ENCODE data around the gene FAF1.
"Not testable (repeated sequence)": the region's sequence is repeated elsewhere in the genome, so short reads cannot be mapped to it uniquely, and the experiment has no call there.

Gene FAF1

DNA sequence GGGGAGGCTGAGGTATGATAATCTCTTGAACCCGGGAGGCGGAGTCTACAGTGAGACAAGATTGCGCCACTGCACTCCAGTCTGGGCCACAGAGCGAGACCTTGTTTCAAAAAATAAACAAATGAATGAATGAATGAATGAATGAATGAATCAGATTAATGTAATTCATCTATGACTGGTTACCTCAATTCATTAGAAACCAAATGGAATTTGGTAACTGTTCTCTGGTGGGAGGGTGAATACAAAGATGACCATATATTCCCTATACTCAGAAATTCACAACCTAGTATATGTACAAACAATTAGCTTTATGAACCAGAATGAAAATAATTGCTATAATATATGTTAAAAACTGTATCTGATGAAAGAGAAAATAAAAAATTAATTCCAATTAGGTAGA lies 80.9 kb downstream of the FAF1 start:
- H3K4me3 ChIP-seq (ENCODE audit: low read depth, low read length) = no peak overlapping the region
- DNase-seq (ENCODE audit: low read depth) = no peak
- TF ChIP-seq, protein P1, sequence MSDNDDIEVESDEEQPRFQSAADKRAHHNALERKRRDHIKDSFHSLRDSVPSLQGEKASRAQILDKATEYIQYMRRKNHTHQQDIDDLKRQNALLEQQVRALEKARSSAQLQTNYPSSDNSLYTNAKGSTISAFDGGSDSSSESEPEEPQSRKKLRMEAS (IDR thresholded peaks at IDR 0.05; ENCODE audit: low read depth, low read length) = no peak
- no peak for TF ChIP-seq POLR2A (IDR thresholded peaks at IDR 0.05; ENCODE audit: extremely low read depth, insufficient read length)
- TF ChIP-seq, protein P2, sequence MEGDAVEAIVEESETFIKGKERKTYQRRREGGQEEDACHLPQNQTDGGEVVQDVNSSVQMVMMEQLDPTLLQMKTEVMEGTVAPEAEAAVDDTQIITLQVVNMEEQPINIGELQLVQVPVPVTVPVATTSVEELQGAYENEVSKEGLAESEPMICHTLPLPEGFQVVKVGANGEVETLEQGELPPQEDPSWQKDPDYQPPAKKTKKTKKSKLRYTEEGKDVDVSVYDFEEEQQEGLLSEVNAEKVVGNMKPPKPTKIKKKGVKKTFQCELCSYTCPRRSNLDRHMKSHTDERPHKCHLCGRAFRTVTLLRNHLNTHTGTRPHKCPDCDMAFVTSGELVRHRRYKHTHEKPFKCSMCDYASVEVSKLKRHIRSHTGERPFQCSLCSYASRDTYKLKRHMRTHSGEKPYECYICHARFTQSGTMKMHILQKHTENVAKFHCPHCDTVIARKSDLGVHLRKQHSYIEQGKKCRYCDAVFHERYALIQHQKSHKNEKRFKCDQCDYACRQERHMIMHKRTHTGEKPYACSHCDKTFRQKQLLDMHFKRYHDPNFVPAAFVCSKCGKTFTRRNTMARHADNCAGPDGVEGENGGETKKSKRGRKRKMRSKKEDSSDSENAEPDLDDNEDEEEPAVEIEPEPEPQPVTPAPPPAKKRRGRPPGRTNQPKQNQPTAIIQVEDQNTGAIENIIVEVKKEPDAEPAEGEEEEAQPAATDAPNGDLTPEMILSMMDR (IDR thresholded peaks at IDR 0.05; ENCODE audit: low read depth, low read length) = no peak
- TF ChIP-seq MYC (IDR thresholded peaks at IDR 0.05; ENCODE audit: low read depth, low read length) = no peak

- TF ChIP-seq POLR2A (IDR thresholded peaks at IDR 0.05; ENCODE audit: extremely low read depth, insufficient read length) = no peak
- TF ChIP-seq, protein P2 (IDR thresholded peaks at IDR 0.05; ENCODE audit: low read depth, low read length) = no peak
- TF ChIP-seq, protein P1 (IDR thresholded peaks at IDR 0.05; ENCODE audit: low read depth, low read length) = no peak
- no peak for DNase-seq (ENCODE audit: low read depth)
- no peak overlapping the region for H3K4me3 ChIP-seq (ENCODE audit: low read depth, low read length)
Measured at GRCh38 chr1:50878434-50878833, 81.6 kb downstream of the FAF1 start.

DNA sequence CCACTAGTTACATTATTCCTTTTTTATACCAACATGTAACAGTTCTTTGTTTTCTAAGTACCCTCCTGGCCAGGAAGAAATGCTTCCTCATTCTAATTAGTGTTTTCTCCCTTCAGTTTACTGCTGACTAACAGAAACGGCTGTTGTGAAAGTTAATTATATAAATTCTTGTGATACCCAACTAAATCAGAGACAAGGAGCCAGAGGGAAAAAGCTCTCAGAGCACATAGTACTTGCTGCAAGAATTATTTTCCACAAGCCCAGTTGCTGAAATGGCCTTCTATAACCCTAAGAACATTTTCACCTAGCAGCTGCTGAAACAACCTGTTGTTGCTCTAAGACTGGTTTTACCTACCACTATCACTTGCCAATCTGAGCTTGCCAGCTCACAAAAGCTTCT lies 82.4 kb downstream of the FAF1 start:
- no peak overlapping the region for H3K4me3 ChIP-seq (ENCODE audit: low read depth, low read length)
- peak; percentile 32 for DNase-seq (ENCODE audit: low read depth)
- no peak for TF ChIP-seq POLR2A (IDR thresholded peaks at IDR 0.05; ENCODE audit: extremely low read depth, insufficient read length)
- TF ChIP-seq, protein P1 (IDR thresholded peaks at IDR 0.05; ENCODE audit: low read depth, low read length) = no peak
- TF ChIP-seq MYC (IDR thresholded peaks at IDR 0.05; ENCODE audit: low read depth, low read length) = no peak
- TF ChIP-seq, protein P2 (IDR thresholded peaks at IDR 0.05; ENCODE audit: low read depth, low read length) = no peak

DNA sequence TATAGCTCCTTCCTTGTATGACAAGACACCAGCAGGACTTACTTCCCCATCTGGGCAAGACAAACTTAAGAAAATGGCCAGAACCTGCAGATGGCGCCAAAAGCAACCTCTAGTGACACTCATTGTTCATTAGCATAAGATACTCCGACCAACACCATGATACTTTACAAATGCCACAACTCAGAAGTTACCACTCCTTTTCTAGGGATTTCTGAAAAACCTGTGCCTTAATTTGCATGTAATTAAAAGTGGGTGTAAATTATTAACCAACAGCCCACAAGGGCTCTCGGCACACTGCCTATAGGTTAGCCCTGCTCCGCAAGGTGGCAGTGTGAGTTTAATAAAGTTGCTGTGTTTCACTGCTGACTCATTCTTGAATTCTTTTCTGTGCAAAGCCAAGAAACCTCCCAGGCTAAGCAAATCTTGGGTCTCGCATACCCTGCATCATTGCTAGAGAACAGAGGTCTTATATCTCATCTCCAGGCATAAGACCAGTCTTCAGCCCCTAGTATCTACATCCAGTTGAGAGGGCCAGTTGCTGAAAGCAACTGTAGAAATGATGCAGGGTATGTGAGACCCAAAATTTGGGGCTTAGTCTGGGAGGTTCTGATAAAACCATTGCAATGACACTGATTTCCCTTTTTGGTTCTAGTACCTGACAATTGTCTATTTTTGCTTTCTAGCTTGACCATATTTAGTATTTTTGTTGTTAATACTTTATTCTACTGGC lies 86.4 kb downstream of the FAF1 start:
- H3K4me3 ChIP-seq (ENCODE audit: low read depth, low read length) = peak overlapping the region; percentile 57
- peak; percentile 91 for DNase-seq (ENCODE audit: low read depth)
- TF ChIP-seq MYC (IDR thresholded peaks at IDR 0.05; ENCODE audit: low read depth, low read length) = no peak
- TF ChIP-seq, protein P2 (IDR thresholded peaks at IDR 0.05; ENCODE audit: low read depth, low read length) = peak; percentile 70

- H3K4me3 ChIP-seq (ENCODE audit: low read depth, low read length); DNase-seq (ENCODE audit: low read depth): not testable (repeated sequence)
Measured at GRCh38 chr1:50864845-50865244, 95.2 kb downstream of the FAF1 start.

DNA sequence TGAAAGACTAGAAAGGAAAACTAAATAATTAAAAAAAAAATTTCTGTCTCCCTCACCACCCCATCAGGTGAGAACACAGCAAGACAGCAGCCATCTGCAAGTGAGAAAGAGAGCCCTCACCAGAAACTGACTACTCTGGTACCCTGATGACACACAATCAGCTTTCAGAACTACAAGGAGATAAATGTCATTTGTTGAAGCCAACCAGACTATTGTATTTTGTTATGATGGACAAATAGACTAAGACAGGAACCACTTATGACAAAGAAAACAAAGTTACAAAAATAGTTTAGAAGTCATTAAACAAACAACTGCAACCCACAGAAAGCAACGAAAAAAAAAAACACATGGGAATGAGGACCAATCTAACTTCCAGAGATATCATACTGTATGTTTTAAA lies 98.3 kb downstream of the FAF1 start:
- no peak overlapping the region for H3K4me3 ChIP-seq (ENCODE audit: low read depth, low read length)
- DNase-seq (ENCODE audit: low read depth) = no peak
- TF ChIP-seq POLR2A (IDR thresholded peaks at IDR 0.05; ENCODE audit: extremely low read depth, insufficient read length) (no peak), MYC (IDR thresholded peaks at IDR 0.05; ENCODE audit: low read depth, low read length) (no peak)
- TF ChIP-seq, protein P2 (IDR thresholded peaks at IDR 0.05; ENCODE audit: low read depth, low read length) = no peak
- TF ChIP-seq, protein P1 (IDR thresholded peaks at IDR 0.05; ENCODE audit: low read depth, low read length) = no peak
